H1 (cell line): Measurements from ENCODE around the gene OXTR. TPM values are rescaled to one million over a fixed set of nuclear protein-coding genes. Genes with fewer than 3 reads are reported as not detected.

ENCODE experiments used
- CTCF ChIA-PET: fragments of 300-600 bp; sonication (Branson Sonifier 250); formaldehyde crosslinking; loops from one replicate; lab custom pipeline; 2021; ENCODE audit not compliant: partially characterized antibody; lab: Charles Lee
- POLR2A ChIA-PET: fragments of 300-600 bp; sonication (Branson Sonifier 250); formaldehyde crosslinking; loops from one replicate; lab custom pipeline; 2021; ENCODE audit warnings: inconsistent platforms; ENCODE audit not compliant: partially characterized antibody; lab: Charles Lee
- DNase-seq, 2 experiments: peaks; one replicate each; pipeline versions ENCODE4 v3.0.0 to v3.0.0-alpha.2; 2010 to 2022; ENCODE audit warnings: low spot score in 2 of 2, low read depth in 1 of 2, mixed read lengths in 1 of 2
- FAIRE-seq: peaks from 2 replicates; lab custom pipeline; 2011; peaks lifted over from hg19 to GRCh38; lab: Jason Lieb, UNC
- H2AFZ ChIP-seq: 2 replicates; pipeline ENCODE4 v1.8.1; 2012; ENCODE audit warnings: low read length, inconsistent platforms
- H2AK5ac ChIP-seq: 2 replicates; pipeline ENCODE4 v1.6.1; 2013; ENCODE audit warnings: low read depth, low read length
- H2BK120ac ChIP-seq: replicated peaks from 2 replicates; pipeline ENCODE3; 2013; ENCODE audit warnings: low read depth, low read length, inconsistent platforms
- H2BK12ac ChIP-seq: 2 replicates; pipeline ENCODE4 v1.6.1; 2013; ENCODE audit warnings: low read depth, low read length
- H2BK15ac ChIP-seq: 2 replicates; pipeline ENCODE4 v1.6.1; 2013; ENCODE audit warnings: low read length
- H2BK20ac ChIP-seq: 2 replicates; pipeline ENCODE4 v1.6.1; 2013; ENCODE audit warnings: low read length
- H2BK5ac ChIP-seq: 2 replicates; pipeline ENCODE4 v1.6.1; 2013; ENCODE audit warnings: low read depth, low read length
- H3K14ac ChIP-seq: 2 replicates; pipeline ENCODE4 v1.6.1; 2013; ENCODE audit warnings: inconsistent platforms; ENCODE audit not compliant: insufficient read length
- H3K18ac ChIP-seq: 2 replicates; pipeline ENCODE4 v1.6.1; 2013; ENCODE audit warnings: low read length; ENCODE audit errors: extremely low read depth
- H3K23ac ChIP-seq: 2 replicates; pipeline ENCODE4 v1.6.1; 2013; ENCODE audit warnings: inconsistent platforms; ENCODE audit not compliant: insufficient read length
- H3K23me2 ChIP-seq: 2 replicates; pipeline ENCODE4 v1.6.1; 2013; ENCODE audit warnings: low read depth, low read length
- H3K27ac ChIP-seq: 2 replicates; pipeline ENCODE4 v1.6.1; 2011; ENCODE audit warnings: low read depth, low read length, inconsistent platforms
- H3K27me3 ChIP-seq, 4 experiments: replicated peaks in 1 of 4; 1 replicate in 1 of 4; 2 replicates in 3 of 4; pipeline versions ENCODE4 v1.6.1 to v1.8.1; 2011 to 2013; ENCODE audit warnings: low read length in 3 of 4, mild to moderate bottlenecking in 3 of 4, inconsistent platforms in 2 of 4, mixed read lengths in 2 of 4, moderate library complexity in 1 of 4; ENCODE audit not compliant: control insufficient read depth in 3 of 4, insufficient read depth in 3 of 4; ENCODE audit errors: extremely low read depth in 1 of 4
- H3K36me3 ChIP-seq, 4 experiments: 2 replicates each; pipeline versions ENCODE4 v1.6.1 to v1.8.1; 2011 to 2013; ENCODE audit warnings: mild to moderate bottlenecking in 4 of 4, low read length in 3 of 4, moderate library complexity in 2 of 4, control low read depth in 1 of 4, inconsistent platforms in 1 of 4; ENCODE audit not compliant: insufficient read depth in 4 of 4, control insufficient read depth in 2 of 4
- H3K4ac ChIP-seq: replicated peaks from 2 replicates; pipeline ENCODE3; 2013; ENCODE audit warnings: low read length, low read depth, mixed read lengths, inconsistent platforms; ENCODE audit not compliant: insufficient read length
- H3K4me1 ChIP-seq, 4 experiments: replicated peaks in 1 of 4; 1 replicate in 1 of 4; 2 replicates in 3 of 4; pipeline versions ENCODE4 v1.6.1 to v1.8.1; 2011 to 2013; ENCODE audit warnings: low read length in 3 of 4, inconsistent platforms in 2 of 4, mixed read lengths in 1 of 4; ENCODE audit not compliant: insufficient read depth in 4 of 4, control insufficient read depth in 3 of 4
- H3K4me2 ChIP-seq, 2 experiments: 2 replicates each; pipeline versions ENCODE4 v1.6.1 to v1.8.1; 2011 to 2013; ENCODE audit warnings: low read depth in 2 of 2, low read length in 2 of 2, control low read depth in 1 of 2, inconsistent platforms in 1 of 2, mild to moderate bottlenecking in 1 of 2; ENCODE audit not compliant: insufficient read depth in 1 of 2
- H3K4me3 ChIP-seq, 4 experiments: fragments of 200-600, 300-600 bp in 1 of 4; sonication (generic), shearing (Covaris generic), sonication (Bioruptor Twin) in 1 of 4; 2 replicates each; pipeline versions ENCODE4 v1.5.1 to v1.8.1; 2011 to 2016; ENCODE audit warnings: low read length in 4 of 4, low read depth in 3 of 4, control low read depth in 2 of 4, inconsistent platforms in 2 of 4, mild to moderate bottlenecking in 2 of 4, mixed read lengths in 1 of 4, moderate library complexity in 1 of 4; ENCODE audit not compliant: insufficient read depth in 2 of 4; ENCODE audit errors: extremely low read depth in 1 of 4
- H3K56ac ChIP-seq: replicated peaks from 2 replicates; pipeline ENCODE3; 2013; ENCODE audit warnings: low read depth, mild to moderate bottlenecking, mixed read lengths, low read length, inconsistent platforms; ENCODE audit not compliant: insufficient read length
- H3K79me1 ChIP-seq: 2 replicates; pipeline ENCODE4 v1.6.1; 2013; ENCODE audit warnings: low read depth, low read length, control low read depth
- H3K79me2 ChIP-seq, 2 experiments: 2 replicates each; pipeline versions ENCODE4 v1.6.1 to v1.8.1; 2012 to 2013; ENCODE audit warnings: low read length in 2 of 2, mild to moderate bottlenecking in 2 of 2, inconsistent platforms in 1 of 2; ENCODE audit not compliant: insufficient read depth in 2 of 2, control insufficient read depth in 1 of 2
- H3K9ac ChIP-seq, 4 experiments: replicated peaks in 1 of 4; 1 replicate in 1 of 4; 2 replicates in 3 of 4; pipeline versions ENCODE4 v1.6.1 to v1.8.1; 2011 to 2013; ENCODE audit warnings: low read depth in 3 of 4, low read length in 3 of 4, control low read depth in 2 of 4, mild to moderate bottlenecking in 2 of 4, moderate library complexity in 2 of 4, inconsistent platforms in 1 of 4; ENCODE audit errors: extremely low read depth in 1 of 4
- H3K9me3 ChIP-seq, 2 experiments: 2 replicates each; pipeline versions ENCODE4 v1.6.1 to v1.8.1; 2012 to 2013; ENCODE audit warnings: mild to moderate bottlenecking in 2 of 2, moderate library complexity in 2 of 2, control low read depth in 1 of 2, inconsistent platforms in 1 of 2, low read depth in 1 of 2, low read length in 1 of 2, mixed read lengths in 1 of 2; ENCODE audit not compliant: insufficient read depth in 2 of 2
- H4K20me1 ChIP-seq, 2 experiments: replicated peaks in 1 of 2; 2 replicates each; pipeline versions ENCODE3 to v1.8.1; 2011 to 2013; ENCODE audit warnings: inconsistent platforms in 2 of 2, low read length in 2 of 2, mild to moderate bottlenecking in 1 of 2; ENCODE audit not compliant: insufficient read depth in 2 of 2, control insufficient read depth in 1 of 2
- H4K5ac ChIP-seq: 2 replicates; pipeline ENCODE4 v1.6.1; 2013; ENCODE audit warnings: low read length, low read depth, mixed read lengths, inconsistent platforms; ENCODE audit not compliant: insufficient read length
- H4K8ac ChIP-seq: 2 replicates; pipeline ENCODE4 v1.8.0; 2013; ENCODE audit warnings: mild to moderate bottlenecking, moderate library complexity, low read length, inconsistent platforms; ENCODE audit not compliant: insufficient read depth; ENCODE audit errors: extremely low read depth
- H4K91ac ChIP-seq: replicated peaks from 2 replicates; pipeline ENCODE3; 2013; ENCODE audit warnings: low read length, mixed read lengths, inconsistent platforms; ENCODE audit not compliant: insufficient read length
- CREB1 ChIP-seq: IDR thresholded peaks from 2 replicates; pipeline ENCODE4 v1.6.1; 2012; ENCODE audit warnings: inconsistent platforms
- EZH2 ChIP-seq: fragments of 200-600 bp; sonication (generic); IDR thresholded peaks from 2 replicates; pipeline ENCODE4 v1.7.1; 2012; ENCODE audit warnings: low read depth, mild to moderate bottlenecking, moderate library complexity, low read length, inconsistent platforms; ENCODE audit not compliant: severe bottlenecking
- HDAC2 ChIP-seq, 2 experiments: fragments of 300-600 bp in 1 of 2; sonication (generic) in 1 of 2; IDR thresholded peaks; 2 replicates each; pipeline ENCODE4 v1.6.1; 2011 to 2012; ENCODE audit warnings: low read depth in 2 of 2, low read length in 2 of 2, mild to moderate bottlenecking in 2 of 2, moderate library complexity in 2 of 2, borderline replicate concordance in 1 of 2, inconsistent platforms in 1 of 2
- HDAC6 ChIP-seq: IDR thresholded peaks from one replicate; pipeline ENCODE4 v1.7.1; 2012; ENCODE audit warnings: low read depth, mild to moderate bottlenecking, inconsistent platforms, low read length, moderate library complexity
- KDM5A ChIP-seq: fragments of 200-600 bp; IDR thresholded peaks from 2 replicates; pipeline ENCODE4 v1.7.1; 2012; ENCODE audit warnings: mild to moderate bottlenecking, low read length, inconsistent platforms, mixed read lengths
- MAX ChIP-seq: IDR thresholded peaks from 2 replicates; pipeline ENCODE4 v1.6.1; 2012; ENCODE audit warnings: inconsistent platforms
- RAD21 ChIP-seq, 2 experiments: IDR thresholded peaks in 1 of 2; conservative IDR thresholded peaks in 1 of 2; 2 replicates each; pipeline ENCODE4 v1.6.1; 2011; ENCODE audit warnings: low read depth in 2 of 2, low read length in 2 of 2, improper control_type of control experiment in 1 of 2, inconsistent platforms in 1 of 2, mild to moderate bottlenecking in 1 of 2, moderate library complexity in 1 of 2
- SIN3A ChIP-seq, 2 experiments: IDR thresholded peaks in 1 of 2; conservative IDR thresholded peaks in 1 of 2; 2 replicates each; pipeline ENCODE4 v1.6.1; 2011 to 2012; ENCODE audit warnings: low read length in 2 of 2, improper control_type of control experiment in 1 of 2, low read depth in 1 of 2, mild to moderate bottlenecking in 1 of 2
- SIRT6 ChIP-seq: IDR thresholded peaks from one replicate; pipeline ENCODE4 v1.7.1; 2012; ENCODE audit warnings: low read length, inconsistent platforms
- TAF1 ChIP-seq: IDR thresholded peaks from 2 replicates; pipeline ENCODE4 v1.6.1; 2011; ENCODE audit warnings: mild to moderate bottlenecking, low read depth, low read length
- WGBS, 2 experiments: shearing (Covaris generic) in 1 of 2; methylation state at CpG; one replicate each; pipeline versions ENCODE4 v1.1.6 to v1.1.7; 2013 to 2015; ENCODE audit warnings: low lambda C conversion rate in 2 of 2, mixed read lengths in 2 of 2, inconsistent platforms in 1 of 2, low coverage in 1 of 2, missing lambda C conversion rate in 1 of 2; ENCODE audit not compliant: insufficient replicate concordance in 2 of 2, insufficient coverage in 1 of 2, insufficient read length in 1 of 2; ENCODE audit errors: extremely low coverage in 1 of 2, missing lambda C conversion rate in 1 of 2; 5-methylcytosine and 5-hydroxymethylcytosine counted together
- polyA plus RNA-seq, 7 experiments: library from polyadenylated mRNA; depleted of rRNA in 3 of 7; stranded (reverse) in 5 of 7; unstranded in 2 of 7; fragments of >200 nt in 5 of 7; fragments of 200-250 nt in 2 of 7; gene quantifications; 1 replicate in 5 of 7; 2 replicates in 1 of 7; 4 replicates in 1 of 7; pipeline versions ENCODE4 v1.2.1 to v1.2.3, GENCODE V29; 2011 to 2013; ENCODE audit warnings: missing spikeins in 2 of 7, mixed read lengths in 2 of 7
- total RNA-seq: library from RNA; stranded (reverse); fragmentation: NEBNext Ultra II Directional; extraction: Animal tissue kit (Norgen Biotek cat#: 25700); gene quantifications from 2 replicates; pipeline ENCODE4 v1.2.1, GENCODE V29; 2021

The OXTR gene
- total and polyA plus RNA-seq, 2 of the 8 experiments (the other 6 are each of a cell fraction or from before 2014, with no cell fraction given) = 0.77 to 2.3 TPM

DNA sequence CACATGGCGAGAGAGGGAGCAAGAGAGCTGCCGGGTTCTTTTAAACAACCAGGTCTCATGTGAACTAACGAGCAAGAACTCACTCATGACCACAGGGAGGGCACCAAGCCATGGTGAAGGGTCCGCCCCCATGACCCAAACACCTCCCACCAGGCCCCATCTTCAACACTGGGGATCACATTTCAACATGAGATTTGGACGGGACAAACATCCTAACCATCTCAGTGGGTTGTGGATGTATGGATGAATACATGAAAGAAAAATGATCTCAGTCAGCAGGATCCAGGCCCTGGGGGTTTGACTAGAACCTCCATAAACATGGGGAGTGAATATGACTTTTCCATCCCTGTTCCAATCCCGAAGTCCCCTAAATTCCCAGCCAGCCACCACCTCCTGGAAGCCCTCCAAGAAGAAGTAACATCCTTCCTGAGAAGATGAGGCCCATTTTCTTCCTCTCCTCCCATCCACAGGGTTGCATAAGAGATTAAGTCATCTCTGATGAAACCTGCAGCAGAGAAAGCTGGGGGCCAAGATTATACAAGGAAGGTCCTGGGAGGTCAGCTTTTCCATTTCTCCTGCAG is 26.3 kb downstream of the OXTR start:
- peak overlapping the region; percentile 59 for H4K91ac ChIP-seq
- H3K18ac ChIP-seq = peak overlapping the region; percentile 72; the same call in 1 of the 2 replicates
- H3K36me3 ChIP-seq = no peaks in the 10 kb centered on the region
- ChIA-PET CTCF (interaction anchor here (0.6 to 3.4 kb wide), 4 partner anchors 11 to 79 kb away, joined by 3 to 27 read pairs (median 8); no protein-coding TSS in a partner anchor), POLR2A (no interaction called here)
- no peak overlapping the region for H3K4ac ChIP-seq
- no peak overlapping the region for H3K23ac ChIP-seq
- no peaks in the 10 kb centered on the region for H4K20me1 ChIP-seq
- peaks cover 2% of the 10 kb centered on the region; the same call in 1 of the 2 replicates for H3K23me2 ChIP-seq
- H2AK5ac ChIP-seq = no peak overlapping the region
- WGBS, 2 experiments = 85% methylated on average over 6 of the region's 6 CpGs; no CpG with 5 or more reads in 1 of the 2 experiments
- H3K14ac ChIP-seq = no peak overlapping the region
- H2BK12ac ChIP-seq = peak overlapping the region; percentile 73; the same call in 1 of the 2 replicates
- peak overlapping the region; percentile 57; the same call in 1 of the 2 replicates for H2BK5ac ChIP-seq
- H3K27ac ChIP-seq = no peak overlapping the region
- H3K79me2 ChIP-seq = no peaks in the 10 kb centered on the region
- H2BK20ac ChIP-seq = peak overlapping the region; percentile 2; the same call in 1 of the 2 replicates
- H2BK120ac ChIP-seq = no peak overlapping the region
- no peaks in the 10 kb centered on the region for H3K9me3 ChIP-seq
- no peak overlapping the region for H3K9ac ChIP-seq
- peak overlapping the region in 1 of 2 experiments; percentile 90; a peak in 1 of 4 replicates for H3K4me2 ChIP-seq
- no peak overlapping the region for H3K56ac ChIP-seq
- FAIRE-seq (no peak), DNase-seq (no peak)
- 0 out of 7 replicates have a peak, but pooled peaks cover 0 to 4% (median 0%) of the 10 kb centered on the region in 4 experiments for H3K27me3 ChIP-seq
- H3K4me1 ChIP-seq = peaks cover 1 to 20% (median 8%) of the 10 kb centered on the region in 4 experiments
- no peak overlapping the region for H2BK15ac ChIP-seq
- H2AFZ ChIP-seq = no peak overlapping the region
- H3K4me3 ChIP-seq = no peak overlapping the region
- H4K8ac ChIP-seq = no peak overlapping the region
- H3K79me1 ChIP-seq = no peaks in the 10 kb centered on the region
- no peak overlapping the region for H4K5ac ChIP-seq
- TF ChIP-seq RAD21 (IDR thresholded peaks at IDR 0.05 in 1 of 2, conservative IDR thresholded peaks at IDR 0.05 in 1 of 2; ENCODE audit: low read depth in 2 of 2, low read length in 2 of 2) (no peak), HDAC6 (no peak), MAX (no peak), KDM5A (no peak), TAF1 (no peak), EZH2 (no peak), SIN3A (conservative IDR thresholded peaks at IDR 0.05 in 1 of 2, IDR thresholded peaks at IDR 0.05 in 1 of 2; ENCODE audit: low read depth in 1 of 2, low read length in 2 of 2) (no peak), CREB1 (no peak), HDAC2 (IDR thresholded peaks at IDR 0.05; ENCODE audit: borderline replicate concordance in 1 of 2, low read depth in 2 of 2, low read length in 2 of 2) (no peak), SIRT6 (no peak)
